ENCODE measurements around the gene KCND3. TPM values are rescaled to one million over a fixed set of nuclear protein-coding genes. Genes with fewer than 3 reads are reported as not detected.

The KCND3 gene
- total RNA-seq, 4 donors from 2014 or later: 1.4 to 3.5 (median 3.0) TPM

- 79 to 92% methylated on average over 2 to 10 of the region's 10 CpGs for WGBS, 2 donors (ENCODE audit: low coverage in 1 of 2)
- Histone ChIP-seq H3K4me3 (no peak overlapping the region), H3K4me1 (no peaks in the 10 kb centered on the region), H3K27me3 (no peaks in the 10 kb centered on the region), H3K9me3 (no peaks in the 10 kb centered on the region), H3K27ac (no peak overlapping the region), H3K36me3 (no peaks in the 10 kb centered on the region)
- intact Hi-C loops (cut with DNase I; ENCODE audit: low total_unique reads): no loop called here
- TF ChIP-seq POLR2A (IDR thresholded peaks at IDR 0.05): no peak
- no peak for TF ChIP-seq CTCF (IDR thresholded peaks at IDR 0.05)
- TF ChIP-seq EP300 (IDR thresholded peaks at IDR 0.05; ENCODE audit: low read depth): no peak
- no peak for TF ChIP-seq POLR2AphosphoS5 (IDR thresholded peaks at IDR 0.05)
- no peak for DNase-seq
- in situ Hi-C loops (cut with MboI; ENCODE audit: low pct_ligation_motif_present in 1 of 4, low pct_unique_long_range_greater_than_20kb in 1 of 4, low sequenced_read_pairs in 3 of 4): no loop called here
Measured at GRCh38 chr1:111832521-111833155, 156.8 kb downstream of the KCND3 start.

- Histone ChIP-seq H3K9me3 (no peaks in the 10 kb centered on the region), H3K4me3 (no peak overlapping the region), H3K4me1 (no peaks in the 10 kb centered on the region), H3K27me3 (no peaks in the 10 kb centered on the region), H3K27ac (no peak overlapping the region), H3K36me3 (no peaks in the 10 kb centered on the region)
- in situ Hi-C loops (cut with MboI; ENCODE audit: low pct_ligation_motif_present in 1 of 4, low pct_unique_long_range_greater_than_20kb in 1 of 4, low sequenced_read_pairs in 3 of 4): no loop called here
- intact Hi-C loops (cut with DNase I; ENCODE audit: low total_unique reads): no loop called here
- WGBS, 2 donors (ENCODE audit: low coverage in 1 of 2): 16 to 30% methylated on average over 1 of the region's 1 CpG
- no peak for DNase-seq
- no peak for TF ChIP-seq POLR2AphosphoS5 (IDR thresholded peaks at IDR 0.05)
- no peak for TF ChIP-seq CTCF (IDR thresholded peaks at IDR 0.05)
- TF ChIP-seq EP300 (IDR thresholded peaks at IDR 0.05; ENCODE audit: low read depth): no peak
- TF ChIP-seq POLR2A (IDR thresholded peaks at IDR 0.05): no peak
Measured at GRCh38 chr1:111831153-111831552, 158.3 kb downstream of the KCND3 start.

- no peak for DNase-seq
- no peak overlapping the region for H3K27ac ChIP-seq
- in situ Hi-C loops (cut with MboI; ENCODE audit: low pct_ligation_motif_present in 1 of 4, low pct_unique_long_range_greater_than_20kb in 1 of 4, low sequenced_read_pairs in 3 of 4) (no loop called here), intact Hi-C loops (cut with DNase I; ENCODE audit: low total_unique reads) (no loop called here)
- no peaks in the 10 kb centered on the region for H3K9me3 ChIP-seq
- WGBS, 2 donors (ENCODE audit: low coverage in 1 of 2): 0 to 68% methylated on average over 1 to 6 of the region's 6 CpGs
- H3K4me3 ChIP-seq: no peak overlapping the region
- H3K27me3 ChIP-seq: no peaks in the 10 kb centered on the region
- TF ChIP-seq POLR2A (IDR thresholded peaks at IDR 0.05): no peak
- no peak for TF ChIP-seq POLR2AphosphoS5 (IDR thresholded peaks at IDR 0.05)
- no peak for TF ChIP-seq CTCF (IDR thresholded peaks at IDR 0.05)
- no peak for TF ChIP-seq EP300 (IDR thresholded peaks at IDR 0.05; ENCODE audit: low read depth)
- no peaks in the 10 kb centered on the region for H3K36me3 ChIP-seq
- H3K4me1 ChIP-seq: no peaks in the 10 kb centered on the region
Measured at GRCh38 chr1:111827946-111828345, 161.5 kb downstream of the KCND3 start.

- WGBS, 2 donors (ENCODE audit: low coverage in 1 of 2): 51 to 55% methylated on average over 3 to 4 of the region's 4 CpGs
Measured at GRCh38 chr1:111826278-111826677, 163.2 kb downstream of the KCND3 start.

More at GRCh38 chr1:111826278-111826677, 163.2 kb downstream of the KCND3 start:
- intact Hi-C loops (cut with DNase I; ENCODE audit: low total_unique reads): no loop called here
- H3K4me1 ChIP-seq: no peaks in the 10 kb centered on the region
- H3K27me3 ChIP-seq: no peaks in the 10 kb centered on the region
- no peak overlapping the region for H3K27ac ChIP-seq
- in situ Hi-C loops (cut with MboI; ENCODE audit: low pct_ligation_motif_present in 1 of 4, low pct_unique_long_range_greater_than_20kb in 1 of 4, low sequenced_read_pairs in 3 of 4): no loop called here
- no peak overlapping the region for H3K4me3 ChIP-seq
- H3K36me3 ChIP-seq: no peaks in the 10 kb centered on the region
- TF ChIP-seq EP300 (IDR thresholded peaks at IDR 0.05; ENCODE audit: low read depth) (no peak), POLR2A (IDR thresholded peaks at IDR 0.05) (no peak), CTCF (IDR thresholded peaks at IDR 0.05) (no peak), POLR2AphosphoS5 (IDR thresholded peaks at IDR 0.05) (no peak)
- DNase-seq: no peak
- no peaks in the 10 kb centered on the region for H3K9me3 ChIP-seq
